Measurements from ENCODE around the gene IGSF3.

Gene IGSF3

GRCh38 chr1:116529199-116529631 lies 138.3 kb downstream of the IGSF3 start:
- Histone ChIP-seq H3K36me3 (peaks cover 42% of the 10 kb centered on the region), H3K27me3 (no peaks in the 10 kb centered on the region), H3K4me1 (ENCODE audit: control insufficient read depth in 1 of 2, insufficient read depth in 1 of 2, low read depth in 1 of 2, low read length in 1 of 2) (no peaks in the 10 kb centered on the region), H3K4me3 (ENCODE audit: low read depth in 1 of 2, low read length in 1 of 2) (no peak overlapping the region), H3K27ac (peak overlapping the region; percentile 16), H3K9me3 (no peaks in the 10 kb centered on the region)
- TF ChIP-seq, protein P1, sequence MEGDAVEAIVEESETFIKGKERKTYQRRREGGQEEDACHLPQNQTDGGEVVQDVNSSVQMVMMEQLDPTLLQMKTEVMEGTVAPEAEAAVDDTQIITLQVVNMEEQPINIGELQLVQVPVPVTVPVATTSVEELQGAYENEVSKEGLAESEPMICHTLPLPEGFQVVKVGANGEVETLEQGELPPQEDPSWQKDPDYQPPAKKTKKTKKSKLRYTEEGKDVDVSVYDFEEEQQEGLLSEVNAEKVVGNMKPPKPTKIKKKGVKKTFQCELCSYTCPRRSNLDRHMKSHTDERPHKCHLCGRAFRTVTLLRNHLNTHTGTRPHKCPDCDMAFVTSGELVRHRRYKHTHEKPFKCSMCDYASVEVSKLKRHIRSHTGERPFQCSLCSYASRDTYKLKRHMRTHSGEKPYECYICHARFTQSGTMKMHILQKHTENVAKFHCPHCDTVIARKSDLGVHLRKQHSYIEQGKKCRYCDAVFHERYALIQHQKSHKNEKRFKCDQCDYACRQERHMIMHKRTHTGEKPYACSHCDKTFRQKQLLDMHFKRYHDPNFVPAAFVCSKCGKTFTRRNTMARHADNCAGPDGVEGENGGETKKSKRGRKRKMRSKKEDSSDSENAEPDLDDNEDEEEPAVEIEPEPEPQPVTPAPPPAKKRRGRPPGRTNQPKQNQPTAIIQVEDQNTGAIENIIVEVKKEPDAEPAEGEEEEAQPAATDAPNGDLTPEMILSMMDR (IDR thresholded peaks at IDR 0.05) = no peak

DNA sequence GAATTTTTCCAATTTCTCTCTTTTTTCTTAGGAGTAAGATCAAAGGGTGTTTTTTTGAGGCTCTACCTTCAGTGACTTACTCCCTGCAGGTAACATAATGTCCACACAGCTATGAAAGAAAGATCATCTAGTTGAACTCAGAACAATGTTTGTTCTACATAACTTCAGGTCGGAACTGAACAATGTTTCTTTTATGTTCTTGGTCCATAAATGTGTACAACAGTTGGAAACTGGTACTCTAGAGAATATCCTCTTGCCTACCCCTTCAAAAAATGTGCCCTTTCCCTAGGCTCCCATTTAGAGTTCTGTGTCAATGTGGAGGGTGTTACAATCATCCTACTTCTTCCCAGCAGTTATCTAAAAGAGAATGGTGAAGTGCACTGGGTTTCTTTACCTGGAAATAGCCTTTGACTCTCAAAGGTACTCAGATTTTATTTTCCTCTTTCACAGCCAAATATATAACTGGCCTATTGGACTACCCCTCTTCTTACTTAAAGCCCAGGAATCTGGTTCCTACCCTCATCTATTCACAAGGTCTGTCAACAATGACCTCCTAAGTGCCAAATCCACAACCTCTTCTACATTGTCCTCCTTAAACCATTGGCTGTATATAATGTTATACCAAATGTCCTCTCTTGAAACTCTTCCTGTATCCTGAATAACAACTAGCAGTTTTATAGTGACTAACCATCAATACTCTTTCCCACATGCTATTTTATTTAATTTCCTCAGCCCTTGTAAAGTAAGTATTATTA lies 139.0 kb downstream of the IGSF3 start:
- H3K27ac ChIP-seq = peak overlapping the region; percentile 40
- TF ChIP-seq, protein P1 (IDR thresholded peaks at IDR 0.05) = no peak

GRCh38 chr1:116525440-116525839 lies 142.1 kb downstream of the IGSF3 start:
- Histone ChIP-seq H3K27ac (no peak overlapping the region), H3K4me3 (ENCODE audit: low read depth in 1 of 2, low read length in 1 of 2) (no peak overlapping the region), H3K9me3 (no peaks in the 10 kb centered on the region), H3K36me3 (peaks cover 24% of the 10 kb centered on the region), H3K4me1 (ENCODE audit: control insufficient read depth in 1 of 2, insufficient read depth in 1 of 2, low read depth in 1 of 2, low read length in 1 of 2) (peaks cover 17% of the 10 kb centered on the region in 2 experiments), H3K27me3 (no peaks in the 10 kb centered on the region)
- TF ChIP-seq, protein P1 (IDR thresholded peaks at IDR 0.05) = no peak

More for the DNA sequence above, 139.0 kb downstream of the IGSF3 start:
- H3K4me3 ChIP-seq (ENCODE audit: low read depth in 1 of 2, low read length in 1 of 2) = no peak overlapping the region
- H3K9me3 ChIP-seq = no peaks in the 10 kb centered on the region
- H3K4me1 ChIP-seq (ENCODE audit: control insufficient read depth in 1 of 2, insufficient read depth in 1 of 2, low read depth in 1 of 2, low read length in 1 of 2) = no peaks in the 10 kb centered on the region
- H3K27me3 ChIP-seq = no peaks in the 10 kb centered on the region
- H3K36me3 ChIP-seq = peaks cover 39% of the 10 kb centered on the region

Data from neutrophil (primary cell).